CD4-positive, alpha-beta T cell treated with Interleukin-2 at 100 ng/mL for 4 hours (primary cell): Measurements from ENCODE around the gene SLC8A2.
"Not testable (repeated sequence)": the region's sequence is repeated elsewhere in the genome, so short reads cannot be mapped to it uniquely, and the experiment has no call there.

ENCODE experiments used
- DNase-seq: peaks from one replicate; pipeline ENCODE4 v3.0.0-alpha.2; 2020; ENCODE audit warnings: low spot score

Gene SLC8A2

GRCh38 chr19:47411696-47412095 is 60.0 kb downstream of the SLC8A2 start:
- DNase-seq: not testable (repeated sequence)

GRCh38 chr19:47411101-47411500 is 60.6 kb downstream of the SLC8A2 start:
- no peak for DNase-seq

- no peak for DNase-seq
Observed at GRCh38 chr19:47408156-47408938, 63.3 kb downstream of the SLC8A2 start.

- no peak for DNase-seq
Observed at GRCh38 chr19:47407417-47407774, 64.3 kb downstream of the SLC8A2 start.

- DNase-seq: no peak
Observed at GRCh38 chr19:47406711-47407416, 64.8 kb downstream of the SLC8A2 start.

GRCh38 chr19:47405854-47406417 is 65.8 kb downstream of the SLC8A2 start:
- DNase-seq: no peak

GRCh38 chr19:47405197-47405550 is 66.5 kb downstream of the SLC8A2 start:
- no peak for DNase-seq

- no peak for DNase-seq
Observed at GRCh38 chr19:47404334-47405196, 67.1 kb downstream of the SLC8A2 start.

GRCh38 chr19:47402504-47402903 is 69.2 kb downstream of the SLC8A2 start:
- DNase-seq: no peak

GRCh38 chr19:47398707-47399597 is 72.7 kb downstream of the SLC8A2 start:
- DNase-seq: no peak

GRCh38 chr19:47391510-47392223 is 80.0 kb downstream of the SLC8A2 start:
- DNase-seq: peak; percentile 82

GRCh38 chr19:47390533-47391488 is 80.9 kb downstream of the SLC8A2 start:
- no peak for DNase-seq

- peak; percentile 9 for DNase-seq
Observed at GRCh38 chr19:47389150-47389556, 82.5 kb downstream of the SLC8A2 start.

GRCh38 chr19:47388721-47389120 is 83.0 kb downstream of the SLC8A2 start:
- DNase-seq: not testable (repeated sequence)

- not testable (repeated sequence) for DNase-seq
Observed at GRCh38 chr19:47387623-47388022, 84.1 kb downstream of the SLC8A2 start.

GRCh38 chr19:47386582-47386981 is 85.1 kb downstream of the SLC8A2 start:
- not testable (repeated sequence) for DNase-seq

GRCh38 chr19:47384533-47384932 is 87.2 kb downstream of the SLC8A2 start:
- DNase-seq: not testable (repeated sequence)

- not testable (repeated sequence) for DNase-seq
Observed at GRCh38 chr19:47383890-47384289, 87.8 kb downstream of the SLC8A2 start.

- peak; percentile 14 for DNase-seq
Observed at GRCh38 chr19:47381653-47382279, 89.9 kb downstream of the SLC8A2 start.
